Measurements from ENCODE around the gene CCDC107. TPM values are rescaled to one million over a fixed set of nuclear protein-coding genes. Genes with fewer than 3 reads are reported as not detected.

CCDC107 gene
- total and polyA plus RNA-seq, 2 donors (not counting 1 experiment from before 2014, with no cell fraction given): 20.6 to 24.9 TPM

DNA sequence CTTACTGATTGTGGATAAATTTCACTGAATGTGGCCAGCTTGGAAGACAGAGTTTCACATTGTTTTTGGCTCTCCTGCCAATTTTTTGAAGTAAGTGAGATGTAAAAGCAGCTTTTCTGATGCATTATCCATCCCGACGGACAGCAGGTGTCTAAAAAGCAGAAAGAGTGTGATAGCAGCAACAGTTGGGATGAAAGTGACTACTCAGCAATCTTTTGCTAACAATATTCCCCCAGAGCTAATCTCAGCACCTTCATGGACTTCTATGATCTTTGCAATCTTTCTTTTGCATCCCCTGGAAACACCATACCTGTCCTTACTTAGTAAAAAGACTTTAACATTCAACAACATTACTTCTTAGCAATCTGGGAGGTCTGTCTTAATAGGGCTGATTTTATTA, 45.2 kb upstream of the CCDC107 start:
- no peak overlapping the region for H3K9ac ChIP-seq (ENCODE audit: insufficient read depth, low read length)
- H3K9me3 ChIP-seq (ENCODE audit: control insufficient read depth, insufficient read depth, low read depth, low read length): no peaks in the 10 kb centered on the region
- no peak for DNase-seq (ENCODE audit: low read depth in 2 of 2)
- no peaks in the 10 kb centered on the region for H4K20me1 ChIP-seq (ENCODE audit: control insufficient read depth, extremely low read depth, insufficient read depth, low read length)
- H2AFZ ChIP-seq (ENCODE audit: low read length): no peak overlapping the region
- no peak overlapping the region for H3K4me2 ChIP-seq (ENCODE audit: extremely low read depth, insufficient read depth, low read length)
- TF ChIP-seq, protein P1, sequence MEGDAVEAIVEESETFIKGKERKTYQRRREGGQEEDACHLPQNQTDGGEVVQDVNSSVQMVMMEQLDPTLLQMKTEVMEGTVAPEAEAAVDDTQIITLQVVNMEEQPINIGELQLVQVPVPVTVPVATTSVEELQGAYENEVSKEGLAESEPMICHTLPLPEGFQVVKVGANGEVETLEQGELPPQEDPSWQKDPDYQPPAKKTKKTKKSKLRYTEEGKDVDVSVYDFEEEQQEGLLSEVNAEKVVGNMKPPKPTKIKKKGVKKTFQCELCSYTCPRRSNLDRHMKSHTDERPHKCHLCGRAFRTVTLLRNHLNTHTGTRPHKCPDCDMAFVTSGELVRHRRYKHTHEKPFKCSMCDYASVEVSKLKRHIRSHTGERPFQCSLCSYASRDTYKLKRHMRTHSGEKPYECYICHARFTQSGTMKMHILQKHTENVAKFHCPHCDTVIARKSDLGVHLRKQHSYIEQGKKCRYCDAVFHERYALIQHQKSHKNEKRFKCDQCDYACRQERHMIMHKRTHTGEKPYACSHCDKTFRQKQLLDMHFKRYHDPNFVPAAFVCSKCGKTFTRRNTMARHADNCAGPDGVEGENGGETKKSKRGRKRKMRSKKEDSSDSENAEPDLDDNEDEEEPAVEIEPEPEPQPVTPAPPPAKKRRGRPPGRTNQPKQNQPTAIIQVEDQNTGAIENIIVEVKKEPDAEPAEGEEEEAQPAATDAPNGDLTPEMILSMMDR (conservative IDR thresholded peaks at IDR 0.05 in 1 of 2, IDR thresholded peaks at IDR 0.05 in 1 of 2; ENCODE audit: low read depth in 1 of 2, low read length in 2 of 2): no peak
- TF ChIP-seq EZH2 (IDR thresholded peaks at IDR 0.05; ENCODE audit: low read length, missing control alignments): no peak
- H3K27ac ChIP-seq (ENCODE audit: insufficient read depth, low read length): no peak overlapping the region
- H3K4me1 ChIP-seq (ENCODE audit: control insufficient read depth, extremely low read depth, insufficient read depth, low read length): no peaks in the 10 kb centered on the region
- H3K4me3 ChIP-seq (replicated peaks in 1 of 4; ENCODE audit: control extremely low read depth in 1 of 4, insufficient read depth in 1 of 4, low read depth in 3 of 4, low read length in 4 of 4): no peak overlapping the region
- H3K79me2 ChIP-seq (ENCODE audit: control insufficient read depth, insufficient read depth, low read length): no peaks in the 10 kb centered on the region
- H3K36me3 ChIP-seq (ENCODE audit: control insufficient read depth, insufficient read depth, low read length): no peaks in the 10 kb centered on the region
- peaks cover 29% of the 10 kb centered on the region for H3K27me3 ChIP-seq (ENCODE audit: control insufficient read depth, insufficient read depth, low read length)

DNA sequence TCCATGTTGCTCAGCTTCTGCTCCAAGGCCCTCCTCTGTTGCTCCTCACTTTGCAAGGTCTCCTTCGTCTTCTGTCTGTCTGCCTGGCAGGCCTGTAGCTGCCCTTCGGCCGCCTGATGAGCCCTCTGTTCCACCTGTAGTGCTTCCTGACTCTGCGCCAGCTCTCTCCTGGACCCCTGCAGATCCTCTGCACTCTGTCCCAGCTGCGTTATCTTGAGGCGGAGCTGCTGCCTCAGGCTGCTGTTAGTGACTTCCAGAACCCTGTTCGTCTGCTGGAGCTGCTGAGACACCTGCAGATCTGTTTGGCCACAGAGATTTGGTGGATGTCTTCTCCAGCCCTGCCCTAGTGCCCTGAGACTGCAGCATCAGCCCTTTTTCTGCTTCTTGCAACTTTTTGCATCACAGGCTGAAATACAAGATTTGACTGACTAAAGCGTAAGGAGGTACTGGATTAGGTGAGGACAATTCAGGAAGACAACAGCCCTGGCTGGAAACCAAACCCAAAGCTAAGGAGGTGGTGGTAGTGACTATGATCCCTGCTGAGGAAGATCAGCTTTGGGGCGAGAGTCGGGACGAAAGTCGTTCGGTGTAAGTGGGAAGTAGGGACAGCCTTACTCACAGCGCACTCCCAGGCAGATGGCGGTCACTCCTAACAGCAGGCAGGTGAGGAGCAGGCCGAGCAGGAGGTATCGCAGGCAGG, 42.0 kb upstream of the CCDC107 start:
- H3K4me3 ChIP-seq (replicated peaks in 1 of 4; ENCODE audit: control extremely low read depth in 1 of 4, insufficient read depth in 1 of 4, low read depth in 3 of 4, low read length in 4 of 4): no peak overlapping the region
- no peaks in the 10 kb centered on the region for H3K36me3 ChIP-seq (ENCODE audit: control insufficient read depth, insufficient read depth, low read length)
- H3K9me3 ChIP-seq (ENCODE audit: control insufficient read depth, insufficient read depth, low read depth, low read length): no peaks in the 10 kb centered on the region
- H3K27me3 ChIP-seq (ENCODE audit: control insufficient read depth, insufficient read depth, low read length): peaks cover 29% of the 10 kb centered on the region
- DNase-seq (ENCODE audit: low read depth in 2 of 2): no peak
- H4K20me1 ChIP-seq (ENCODE audit: control insufficient read depth, extremely low read depth, insufficient read depth, low read length): no peaks in the 10 kb centered on the region
- no peak overlapping the region for H2AFZ ChIP-seq (ENCODE audit: low read length)
- no peaks in the 10 kb centered on the region for H3K79me2 ChIP-seq (ENCODE audit: control insufficient read depth, insufficient read depth, low read length)
- H3K27ac ChIP-seq (ENCODE audit: insufficient read depth, low read length): no peak overlapping the region
- H3K9ac ChIP-seq (ENCODE audit: insufficient read depth, low read length): no peak overlapping the region
- no peaks in the 10 kb centered on the region for H3K4me1 ChIP-seq (ENCODE audit: control insufficient read depth, extremely low read depth, insufficient read depth, low read length)
- no peak for TF ChIP-seq EZH2 (IDR thresholded peaks at IDR 0.05; ENCODE audit: low read length, missing control alignments)
- TF ChIP-seq, protein P1 (conservative IDR thresholded peaks at IDR 0.05 in 1 of 2, IDR thresholded peaks at IDR 0.05 in 1 of 2; ENCODE audit: low read depth in 1 of 2, low read length in 2 of 2): no peak
- H3K4me2 ChIP-seq (ENCODE audit: extremely low read depth, insufficient read depth, low read length): no peak overlapping the region

DNA sequence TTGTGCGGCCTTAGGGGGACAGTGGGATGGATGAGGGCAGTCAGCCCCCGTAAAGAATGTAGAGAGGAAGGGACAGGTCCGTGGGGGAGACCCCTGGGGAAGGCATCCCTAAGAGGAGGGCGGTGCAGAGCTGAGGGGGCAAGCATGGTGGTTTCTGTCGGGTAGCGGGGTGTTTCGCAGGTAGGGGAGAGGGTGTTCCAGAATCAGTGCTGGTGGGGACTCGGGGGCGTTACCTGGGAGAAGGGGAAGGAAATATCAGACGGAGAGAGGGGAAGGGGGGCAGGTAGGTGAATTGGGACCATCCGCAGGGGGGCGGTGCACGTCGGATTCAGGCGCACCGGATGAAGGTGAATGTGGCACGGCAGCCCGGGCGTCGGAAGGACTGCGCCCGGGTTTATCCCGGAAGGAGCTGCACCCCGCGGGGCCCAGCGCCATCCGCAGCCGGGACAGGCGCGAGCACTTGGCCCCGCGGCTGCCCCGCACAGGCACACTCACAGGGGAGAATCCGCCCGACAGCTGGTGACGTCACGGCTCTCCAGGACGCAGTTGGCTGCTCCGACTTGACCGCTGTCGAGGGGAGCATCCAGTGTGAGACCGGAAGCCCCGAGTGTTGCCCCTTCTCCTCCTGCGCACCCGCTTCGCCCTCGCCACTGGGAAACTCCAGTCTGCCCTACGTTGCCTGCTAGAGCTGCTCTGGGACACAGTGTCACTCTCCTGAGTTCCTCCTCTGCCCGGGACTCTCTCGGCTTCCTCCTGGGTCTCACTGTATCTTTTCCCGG, 41.2 kb upstream of the CCDC107 start:
- Histone ChIP-seq H3K9me3 (ENCODE audit: control insufficient read depth, insufficient read depth, low read depth, low read length) (no peaks in the 10 kb centered on the region), H3K4me3 (replicated peaks in 1 of 4; ENCODE audit: control extremely low read depth in 1 of 4, insufficient read depth in 1 of 4, low read depth in 3 of 4, low read length in 4 of 4) (peak overlapping the region in 3 of 4 experiments; percentile 31 to 44 (median 40)), H3K9ac (ENCODE audit: insufficient read depth, low read length) (no peak overlapping the region), H3K4me2 (ENCODE audit: extremely low read depth, insufficient read depth, low read length) (peak overlapping the region; percentile 62), H3K27me3 (ENCODE audit: control insufficient read depth, insufficient read depth, low read length) (peaks cover 29% of the 10 kb centered on the region), H3K36me3 (ENCODE audit: control insufficient read depth, insufficient read depth, low read length) (no peaks in the 10 kb centered on the region), H2AFZ (ENCODE audit: low read length) (peak overlapping the region; percentile 73), H3K79me2 (ENCODE audit: control insufficient read depth, insufficient read depth, low read length) (no peaks in the 10 kb centered on the region), H3K4me1 (ENCODE audit: control insufficient read depth, extremely low read depth, insufficient read depth, low read length) (no peaks in the 10 kb centered on the region), H4K20me1 (ENCODE audit: control insufficient read depth, extremely low read depth, insufficient read depth, low read length) (no peaks in the 10 kb centered on the region), H3K27ac (ENCODE audit: insufficient read depth, low read length) (no peak overlapping the region)
- no peak for TF ChIP-seq EZH2 (IDR thresholded peaks at IDR 0.05; ENCODE audit: low read length, missing control alignments)
- TF ChIP-seq, protein P1 (conservative IDR thresholded peaks at IDR 0.05 in 1 of 2, IDR thresholded peaks at IDR 0.05 in 1 of 2; ENCODE audit: low read depth in 1 of 2, low read length in 2 of 2): peak in 1 of 2 donors; percentile 4
- peak; percentile 61 to 66 for DNase-seq (ENCODE audit: low read depth in 2 of 2)

All from fibroblast of lung (primary cell).